ENCODE data around the gene CHRNA3. TPM values are rescaled to one million over a fixed set of nuclear protein-coding genes. Genes with fewer than 3 reads are reported as not detected.

The CHRNA3 gene
- total RNA-seq, 1 donor from 2014 or later: 1.3 TPM

- no peak overlapping the region for H3K27ac ChIP-seq
- no peaks in the 10 kb centered on the region for H3K9me3 ChIP-seq
- TF ChIP-seq, protein P1, sequence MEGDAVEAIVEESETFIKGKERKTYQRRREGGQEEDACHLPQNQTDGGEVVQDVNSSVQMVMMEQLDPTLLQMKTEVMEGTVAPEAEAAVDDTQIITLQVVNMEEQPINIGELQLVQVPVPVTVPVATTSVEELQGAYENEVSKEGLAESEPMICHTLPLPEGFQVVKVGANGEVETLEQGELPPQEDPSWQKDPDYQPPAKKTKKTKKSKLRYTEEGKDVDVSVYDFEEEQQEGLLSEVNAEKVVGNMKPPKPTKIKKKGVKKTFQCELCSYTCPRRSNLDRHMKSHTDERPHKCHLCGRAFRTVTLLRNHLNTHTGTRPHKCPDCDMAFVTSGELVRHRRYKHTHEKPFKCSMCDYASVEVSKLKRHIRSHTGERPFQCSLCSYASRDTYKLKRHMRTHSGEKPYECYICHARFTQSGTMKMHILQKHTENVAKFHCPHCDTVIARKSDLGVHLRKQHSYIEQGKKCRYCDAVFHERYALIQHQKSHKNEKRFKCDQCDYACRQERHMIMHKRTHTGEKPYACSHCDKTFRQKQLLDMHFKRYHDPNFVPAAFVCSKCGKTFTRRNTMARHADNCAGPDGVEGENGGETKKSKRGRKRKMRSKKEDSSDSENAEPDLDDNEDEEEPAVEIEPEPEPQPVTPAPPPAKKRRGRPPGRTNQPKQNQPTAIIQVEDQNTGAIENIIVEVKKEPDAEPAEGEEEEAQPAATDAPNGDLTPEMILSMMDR (IDR thresholded peaks at IDR 0.05): no peak
- peaks cover 5% of the 10 kb centered on the region for H3K27me3 ChIP-seq (ENCODE audit: low read depth)
- H3K4me3 ChIP-seq: no peak overlapping the region
- ATAC-seq (no peak), DNase-seq (no peak)
- intact Hi-C loops (cut with DNase I): no loop called here
- no peaks in the 10 kb centered on the region for H3K36me3 ChIP-seq
- H3K4me1 ChIP-seq: no peaks in the 10 kb centered on the region
These were observed 8.9 kb upstream of the CHRNA3 start for GRCh38 chr15:78629716-78630065.

DNA sequence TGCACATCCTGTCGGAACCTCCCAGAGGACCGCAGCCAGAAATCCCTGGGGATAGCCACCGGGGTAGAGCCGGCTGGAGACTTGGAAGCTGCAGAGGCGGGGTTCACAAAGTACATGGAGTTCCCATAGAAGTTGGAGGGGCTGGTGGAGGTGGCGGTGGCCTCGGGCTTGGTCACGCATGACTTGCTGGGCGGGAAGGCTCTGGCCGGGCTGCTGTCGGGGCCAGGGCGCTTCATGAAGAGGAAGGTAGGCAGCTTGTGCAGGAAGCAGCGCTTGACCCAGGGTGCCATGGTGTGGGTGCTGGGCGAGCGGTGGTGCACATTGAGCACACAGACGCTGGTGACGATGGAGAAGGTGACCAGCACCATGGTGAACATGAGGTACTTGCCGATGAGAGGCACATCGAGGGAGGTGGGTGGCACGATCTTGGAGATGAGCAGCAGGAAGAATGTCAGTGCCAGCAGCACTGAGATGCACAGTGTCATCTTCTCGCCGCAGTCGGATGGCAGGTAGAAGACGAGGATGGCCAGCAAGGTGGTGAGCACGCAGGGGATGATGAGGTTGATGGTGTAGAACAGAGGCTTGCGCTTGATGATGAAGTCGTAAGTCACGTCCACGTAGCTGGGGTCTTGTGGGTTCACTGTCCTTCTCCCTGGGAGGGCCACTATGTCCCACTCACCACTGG lies 8.4 kb upstream of the CHRNA3 start:
- Histone ChIP-seq H3K27me3 (ENCODE audit: low read depth) (peaks cover 7% of the 10 kb centered on the region), H3K27ac (no peak overlapping the region), H3K9me3 (no peaks in the 10 kb centered on the region), H3K4me1 (no peaks in the 10 kb centered on the region), H3K36me3 (no peaks in the 10 kb centered on the region), H3K4me3 (no peak overlapping the region)
- no peak for DNase-seq
- intact Hi-C loops (cut with DNase I): no loop called here
- no peak for ATAC-seq
- TF ChIP-seq, protein P1 (IDR thresholded peaks at IDR 0.05): no peak

DNA sequence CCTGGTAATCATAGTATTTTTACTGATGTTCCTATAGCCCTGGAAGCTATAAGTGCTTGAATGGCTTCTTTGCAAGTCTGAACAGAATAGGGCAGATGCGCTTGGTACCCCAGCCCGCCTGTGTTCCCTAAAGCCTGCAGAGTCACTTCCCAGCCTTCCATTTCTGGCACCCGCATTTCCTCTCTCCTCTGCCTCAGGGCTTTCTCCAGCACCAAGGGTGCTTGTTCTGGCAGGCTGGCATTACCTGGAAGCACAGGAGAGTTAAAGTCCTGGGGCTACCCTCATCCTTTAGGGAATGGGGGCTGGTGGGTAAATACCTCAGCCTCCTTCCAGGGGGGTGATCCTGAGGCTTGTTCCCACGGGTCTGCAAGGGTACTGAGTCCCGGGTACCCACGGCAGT lies 7.4 kb upstream of the CHRNA3 start:
- ATAC-seq: no peak
- Histone ChIP-seq H3K4me1 (no peaks in the 10 kb centered on the region), H3K27me3 (ENCODE audit: low read depth) (peaks cover 15% of the 10 kb centered on the region), H3K27ac (no peak overlapping the region), H3K4me3 (no peak overlapping the region), H3K36me3 (no peaks in the 10 kb centered on the region), H3K9me3 (no peaks in the 10 kb centered on the region)
- intact Hi-C loops (cut with DNase I): no loop called here
- TF ChIP-seq, protein P1 (IDR thresholded peaks at IDR 0.05): no peak
- no peak for DNase-seq

DNA sequence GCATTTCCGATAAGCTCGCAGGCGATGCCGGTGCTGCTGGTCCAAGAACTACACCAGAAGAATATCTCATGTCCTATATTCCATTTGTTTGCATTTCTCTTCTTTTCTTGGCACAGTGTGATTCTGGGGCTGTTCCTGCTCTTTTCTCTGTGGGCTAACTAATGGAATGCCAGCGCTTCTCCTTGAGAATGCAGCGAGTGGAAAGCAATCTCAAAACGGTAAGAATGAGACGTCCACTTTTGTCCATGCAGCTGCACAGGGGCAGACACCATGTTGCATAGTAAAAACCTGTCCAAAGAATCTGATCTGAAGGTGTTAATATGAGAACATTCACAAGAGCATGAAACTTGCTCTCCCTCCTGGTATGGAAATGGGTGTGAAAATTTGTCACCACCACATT lies 6.6 kb upstream of the CHRNA3 start:
- ATAC-seq (no peak), DNase-seq (no peak)
- H3K9me3 ChIP-seq: no peaks in the 10 kb centered on the region
- peaks cover 22% of the 10 kb centered on the region for H3K27me3 ChIP-seq (ENCODE audit: low read depth)
- no peaks in the 10 kb centered on the region for H3K36me3 ChIP-seq
- TF ChIP-seq, protein P1 (IDR thresholded peaks at IDR 0.05): no peak
- intact Hi-C loops (cut with DNase I): no loop called here
- H3K4me1 ChIP-seq: no peaks in the 10 kb centered on the region
- H3K27ac ChIP-seq: no peak overlapping the region
- H3K4me3 ChIP-seq: no peak overlapping the region

GRCh38 chr15:78626381-78626995 lies 5.7 kb upstream of the CHRNA3 start:
- intact Hi-C loops (cut with DNase I): no loop called here
- ATAC-seq: no peak
- Histone ChIP-seq H3K4me3 (no peak overlapping the region), H3K27me3 (ENCODE audit: low read depth) (peaks cover 30% of the 10 kb centered on the region), H3K9me3 (no peaks in the 10 kb centered on the region), H3K27ac (no peak overlapping the region), H3K36me3 (no peaks in the 10 kb centered on the region), H3K4me1 (no peaks in the 10 kb centered on the region)
- no peak for DNase-seq
- TF ChIP-seq, protein P1 (IDR thresholded peaks at IDR 0.05): no peak

Measured in lower lobe of right lung (tissue), 2 donors.